Measurements from ENCODE around the gene CEMIP. TPM values are rescaled to one million over a fixed set of nuclear protein-coding genes. Genes with fewer than 3 reads are reported as not detected.

The CEMIP gene
- total and polyA plus RNA-seq, 10 of the 15 experiments (the other 5 are each of a cell fraction or from before 2014, with no cell fraction given), result 0.01 to 0.44 (median 0.16) TPM; not detected in 6

- in situ Hi-C loops (cut with MboI), result loop anchor here (5.0 to 10.0 kb wide), 2 partner anchors 214 to 321 kb away; no protein-coding TSS in a partner anchor
Observed at GRCh38 chr15:80778621-80778963, 578 bp upstream of the CEMIP start.

More at GRCh38 chr15:80778621-80778963, 578 bp upstream of the CEMIP start:
- no peak overlapping the region for H3K4me3 ChIP-seq
- ATAC-seq (no peak), FAIRE-seq (no peak), DNase-seq (ENCODE audit: low read depth, low spot score) (no peak)
- no peaks in the 10 kb centered on the region for H3K4me1 ChIP-seq (ENCODE audit: control insufficient read depth, insufficient read depth, low read length)
- H4K20me1 ChIP-seq (ENCODE audit: control insufficient read depth, insufficient read depth), result no peaks in the 10 kb centered on the region
- no peak overlapping the region for H3K9ac ChIP-seq (ENCODE audit: control insufficient read depth, insufficient read depth, low read length)
- peaks cover 18 to 20% of the 10 kb centered on the region in 2 experiments for H3K27me3 ChIP-seq (replicated peaks in 1 of 2; ENCODE audit: control insufficient read depth in 2 of 2, insufficient read depth in 2 of 2, low read length in 1 of 2)
- no peaks in the 10 kb centered on the region for H3K9me3 ChIP-seq (replicated peaks; ENCODE audit: control insufficient read depth, insufficient read depth, low read length)
- CTCF ChIA-PET, result interaction anchor here (1.0 to 7.4 kb wide), 5 partner anchors 8 to 487 kb away, joined by 3 to 130 read pairs (median 13); no protein-coding TSS in a partner anchor
- RAD21 ChIA-PET (ENCODE audit: unreplicated experiment), result interaction anchor here (1.9 to 4.2 kb wide), 3 partner anchors 191 to 323 kb away, joined by 10 to 59 read pairs (median 49); no protein-coding TSS in a partner anchor
- SMC1A ChIA-PET (ENCODE audit: uncharacterized antibody, unreplicated experiment), result interaction anchor here (0.9 to 1.0 kb wide), 2 partner anchors 159 to 191 kb away, joined by 3 read pairs; no protein-coding TSS in a partner anchor
- POLR2A ChIA-PET, result no interaction called here
- no peak overlapping the region for H2AFZ ChIP-seq (ENCODE audit: control insufficient read depth, low read depth, low read length)
- no peaks in the 10 kb centered on the region for H3K36me3 ChIP-seq (ENCODE audit: control insufficient read depth in 2 of 2, insufficient read depth in 2 of 2, low read length in 1 of 2)
- BruUV-seq (replicated peaks), result no TSS peak
- intact Hi-C loops (cut with micrococcal nuclease; ENCODE audit: unreplicated experiment), result no loop called here
- no peak for TF ChIP-seq FOXM1 (IDR thresholded peaks at IDR 0.05; ENCODE audit: low read depth, low read length)
- TF ChIP-seq ATF7 (IDR thresholded peaks at IDR 0.05; ENCODE audit: low read depth), result no peak
- TF ChIP-seq, protein P1, sequence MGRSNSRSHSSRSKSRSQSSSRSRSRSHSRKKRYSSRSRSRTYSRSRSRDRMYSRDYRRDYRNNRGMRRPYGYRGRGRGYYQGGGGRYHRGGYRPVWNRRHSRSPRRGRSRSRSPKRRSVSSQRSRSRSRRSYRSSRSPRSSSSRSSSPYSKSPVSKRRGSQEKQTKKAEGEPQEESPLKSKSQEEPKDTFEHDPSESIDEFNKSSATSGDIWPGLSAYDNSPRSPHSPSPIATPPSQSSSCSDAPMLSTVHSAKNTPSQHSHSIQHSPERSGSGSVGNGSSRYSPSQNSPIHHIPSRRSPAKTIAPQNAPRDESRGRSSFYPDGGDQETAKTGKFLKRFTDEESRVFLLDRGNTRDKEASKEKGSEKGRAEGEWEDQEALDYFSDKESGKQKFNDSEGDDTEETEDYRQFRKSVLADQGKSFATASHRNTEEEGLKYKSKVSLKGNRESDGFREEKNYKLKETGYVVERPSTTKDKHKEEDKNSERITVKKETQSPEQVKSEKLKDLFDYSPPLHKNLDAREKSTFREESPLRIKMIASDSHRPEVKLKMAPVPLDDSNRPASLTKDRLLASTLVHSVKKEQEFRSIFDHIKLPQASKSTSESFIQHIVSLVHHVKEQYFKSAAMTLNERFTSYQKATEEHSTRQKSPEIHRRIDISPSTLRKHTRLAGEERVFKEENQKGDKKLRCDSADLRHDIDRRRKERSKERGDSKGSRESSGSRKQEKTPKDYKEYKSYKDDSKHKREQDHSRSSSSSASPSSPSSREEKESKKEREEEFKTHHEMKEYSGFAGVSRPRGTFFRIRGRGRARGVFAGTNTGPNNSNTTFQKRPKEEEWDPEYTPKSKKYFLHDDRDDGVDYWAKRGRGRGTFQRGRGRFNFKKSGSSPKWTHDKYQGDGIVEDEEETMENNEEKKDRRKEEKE (IDR thresholded peaks at IDR 0.05), result no peak
- no peak for TF ChIP-seq EGR1 (IDR thresholded peaks at IDR 0.05; ENCODE audit: borderline replicate concordance in 1 of 2, low read depth in 2 of 2, low read length in 2 of 2)
- no peak for TF ChIP-seq IRF3 (IDR thresholded peaks at IDR 0.05)
- TF ChIP-seq DPF2 (IDR thresholded peaks at IDR 0.05), result no peak
- TF ChIP-seq, protein P2, sequence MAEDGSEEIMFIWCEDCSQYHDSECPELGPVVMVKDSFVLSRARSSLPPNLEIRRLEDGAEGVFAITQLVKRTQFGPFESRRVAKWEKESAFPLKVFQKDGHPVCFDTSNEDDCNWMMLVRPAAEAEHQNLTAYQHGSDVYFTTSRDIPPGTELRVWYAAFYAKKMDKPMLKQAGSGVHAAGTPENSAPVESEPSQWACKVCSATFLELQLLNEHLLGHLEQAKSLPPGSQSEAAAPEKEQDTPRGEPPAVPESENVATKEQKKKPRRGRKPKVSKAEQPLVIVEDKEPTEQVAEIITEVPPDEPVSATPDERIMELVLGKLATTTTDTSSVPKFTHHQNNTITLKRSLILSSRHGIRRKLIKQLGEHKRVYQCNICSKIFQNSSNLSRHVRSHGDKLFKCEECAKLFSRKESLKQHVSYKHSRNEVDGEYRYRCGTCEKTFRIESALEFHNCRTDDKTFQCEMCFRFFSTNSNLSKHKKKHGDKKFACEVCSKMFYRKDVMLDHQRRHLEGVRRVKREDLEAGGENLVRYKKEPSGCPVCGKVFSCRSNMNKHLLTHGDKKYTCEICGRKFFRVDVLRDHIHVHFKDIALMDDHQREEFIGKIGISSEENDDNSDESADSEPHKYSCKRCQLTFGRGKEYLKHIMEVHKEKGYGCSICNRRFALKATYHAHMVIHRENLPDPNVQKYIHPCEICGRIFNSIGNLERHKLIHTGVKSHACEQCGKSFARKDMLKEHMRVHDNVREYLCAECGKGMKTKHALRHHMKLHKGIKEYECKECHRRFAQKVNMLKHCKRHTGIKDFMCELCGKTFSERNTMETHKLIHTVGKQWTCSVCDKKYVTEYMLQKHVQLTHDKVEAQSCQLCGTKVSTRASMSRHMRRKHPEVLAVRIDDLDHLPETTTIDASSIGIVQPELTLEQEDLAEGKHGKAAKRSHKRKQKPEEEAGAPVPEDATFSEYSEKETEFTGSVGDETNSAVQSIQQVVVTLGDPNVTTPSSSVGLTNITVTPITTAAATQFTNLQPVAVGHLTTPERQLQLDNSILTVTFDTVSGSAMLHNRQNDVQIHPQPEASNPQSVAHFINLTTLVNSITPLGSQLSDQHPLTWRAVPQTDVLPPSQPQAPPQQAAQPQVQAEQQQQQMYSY (CRISPR knock-in tag; IDR thresholded peaks at IDR 0.05), result no peak
- no peak for TF ChIP-seq MYB (IDR thresholded peaks at IDR 0.05; ENCODE audit: borderline replicate concordance, low read depth, low read length)
- TF ChIP-seq NRF1 (conservative IDR thresholded peaks at IDR 0.05; ENCODE audit: low read depth, low read length), result no peak
- no peak for TF ChIP-seq RB1 (IDR thresholded peaks at IDR 0.05; ENCODE audit: borderline replicate concordance)
- TF ChIP-seq NBN (IDR thresholded peaks at IDR 0.05), result no peak
- H3K27ac ChIP-seq (ENCODE audit: control insufficient read depth, insufficient read depth), result no peak overlapping the region
- no peak overlapping the region for H3K4me2 ChIP-seq (ENCODE audit: control insufficient read depth, insufficient read depth)
- 19% methylated on average over 7 of the region's 7 CpGs for WGBS (ENCODE audit: insufficient coverage, insufficient replicate concordance, low lambda C conversion rate, missing lambda C conversion rate)
- H3K79me2 ChIP-seq (ENCODE audit: control insufficient read depth, insufficient read depth, low read length), result no peaks in the 10 kb centered on the region

All from GM12878 (cell line).